Hypothalamus (tissue), 51 donors: ENCODE measurements around the gene RPS6KA4.

Experiments used
- DNase-seq, 51 donors: peaks; one replicate each; lab custom pipeline; 2025; lab: John Stamatoyannopoulos, UW

RPS6KA4 gene

GRCh38 chr11:64344787-64345186 is 14.2 kb upstream of the RPS6KA4 start:
- DNase-seq: no peak

GRCh38 chr11:64347193-64347867 is 11.6 kb upstream of the RPS6KA4 start:
- DNase-seq: no peak

- peak in 2 of 51 donors; percentile 7 to 27 for DNase-seq
These were observed 10.5 kb upstream of the RPS6KA4 start for GRCh38 chr11:64348383-64349024.

GRCh38 chr11:64349025-64349387 is 10.0 kb upstream of the RPS6KA4 start:
- DNase-seq: no peak

- DNase-seq: no peak
These were observed 9.6 kb upstream of the RPS6KA4 start for GRCh38 chr11:64349404-64349803.

- no peak for DNase-seq
These were observed 7.8 kb upstream of the RPS6KA4 start for GRCh38 chr11:64351136-64351631.

- DNase-seq: no peak
These were observed 6.6 kb upstream of the RPS6KA4 start for GRCh38 chr11:64352099-64352994.

- peak in 1 of 51 donors; percentile 17 for DNase-seq
These were observed 5.8 kb upstream of the RPS6KA4 start for GRCh38 chr11:64352995-64353714.

GRCh38 chr11:64353715-64354506 is 5.1 kb upstream of the RPS6KA4 start:
- no peak for DNase-seq

- DNase-seq: peak in 44 of 51 donors; percentile 17 to 83 (median 60)
These were observed 3.7 kb upstream of the RPS6KA4 start for GRCh38 chr11:64355078-64355940.

- DNase-seq: no peak
These were observed 2.2 kb upstream of the RPS6KA4 start for GRCh38 chr11:64356498-64357411.

GRCh38 chr11:64357446-64357845 is 1.5 kb upstream of the RPS6KA4 start:
- no peak for DNase-seq

GRCh38 chr11:64357904-64358535 is 942 bp upstream of the RPS6KA4 start:
- DNase-seq: no peak

- peak in 1 of 51 donors; percentile 73 for DNase-seq
These were observed 441 bp upstream of the RPS6KA4 start for GRCh38 chr11:64358536-64358906.

GRCh38 chr11:64359712-64360445 is 917 bp downstream of the RPS6KA4 start:
- DNase-seq: peak in 12 of 51 donors; percentile 18 to 75 (median 36)

- no peak for DNase-seq
These were observed 1.5 kb downstream of the RPS6KA4 start for GRCh38 chr11:64360448-64360921.
